HEK293 (cell line): ENCODE data around the gene ADAMTS10.

Experiments used
- ATF2 ChIP-seq: fragments of 450-650 bp; formaldehyde crosslinking; IDR thresholded peaks from 2 replicates; pipeline ENCODE4 v1.5.1; 2016; ENCODE audit warnings: missing biosample characterization, missing genetic modification characterization, low read depth
- CTCF ChIP-seq: fragments of 450-650 bp; formaldehyde crosslinking; IDR thresholded peaks from 2 replicates; pipeline ENCODE4 v1.5.1; 2016; ENCODE audit warnings: missing biosample characterization, missing genetic modification characterization
- FEZF1 ChIP-seq: fragments of 450-650 bp; formaldehyde crosslinking; IDR thresholded peaks from 2 replicates; pipeline ENCODE4 v1.5.1; 2016; ENCODE audit warnings: missing biosample characterization, missing genetic modification characterization
- GLI4 ChIP-seq: fragments of 450-650 bp; formaldehyde crosslinking; IDR thresholded peaks from 2 replicates; pipeline ENCODE4 v1.5.1; 2016; ENCODE audit warnings: missing biosample characterization, missing genetic modification characterization
- PATZ1 ChIP-seq: fragments of 450-650 bp; formaldehyde crosslinking; IDR thresholded peaks from 2 replicates; pipeline ENCODE4 v1.5.1; 2016; ENCODE audit warnings: missing biosample characterization, missing genetic modification characterization
- REST ChIP-seq: fragments of 450-650 bp; formaldehyde crosslinking; IDR thresholded peaks from 2 replicates; pipeline ENCODE4 v1.5.1; 2016; ENCODE audit warnings: missing biosample characterization, missing genetic modification characterization
- ZBTB1 ChIP-seq: fragments of 450-650 bp; formaldehyde crosslinking; IDR thresholded peaks from 2 replicates; pipeline ENCODE4 v1.5.1; 2016; ENCODE audit warnings: missing biosample characterization, missing genetic modification characterization
- ZNF132 ChIP-seq: fragments of 450-650 bp; formaldehyde crosslinking; IDR thresholded peaks from 2 replicates; pipeline ENCODE4 v1.5.1; 2017; ENCODE audit warnings: missing biosample characterization, missing genetic modification characterization, borderline replicate concordance
- ZNF23 ChIP-seq: fragments of 450-650 bp; formaldehyde crosslinking; IDR thresholded peaks from 2 replicates; pipeline ENCODE4 v1.5.1; 2016; ENCODE audit warnings: missing biosample characterization, missing genetic modification characterization, borderline replicate concordance
- ZNF561 ChIP-seq: fragments of 450-650 bp; IDR thresholded peaks from 2 replicates; pipeline ENCODE4 v1.5.1; 2018; ENCODE audit warnings: missing biosample characterization, missing genetic modification characterization, borderline replicate concordance
- ZNF707 ChIP-seq: fragments of 450-650 bp; formaldehyde crosslinking; IDR thresholded peaks from 2 replicates; pipeline ENCODE4 v1.5.1; 2016; ENCODE audit warnings: missing biosample characterization, missing genetic modification characterization
- ZNF747 ChIP-seq: fragments of 450-650 bp; formaldehyde crosslinking; IDR thresholded peaks from 2 replicates; pipeline ENCODE4 v1.5.1; 2016; ENCODE audit warnings: missing biosample characterization, missing genetic modification characterization
- ZNF791 ChIP-seq: fragments of 450-650 bp; formaldehyde crosslinking; IDR thresholded peaks from 2 replicates; pipeline ENCODE4 v1.5.1; 2016; ENCODE audit warnings: missing biosample characterization, missing genetic modification characterization

- TF ChIP-seq ZNF791 (no peak), CTCF (tag by site-specific recombination) (no peak), ZNF23 (no peak), ZNF747 (tag by site-specific recombination) (no peak), PATZ1 (tag by site-specific recombination) (peak; percentile 51; the same call in 1 of the 2 replicates), ZBTB1 (tag by site-specific recombination) (no peak), ATF2 (no peak), GLI4 (tag by site-specific recombination) (no peak), REST (tag by site-specific recombination) (no peak), ZNF132 (no peak), FEZF1 (no peak), ZNF707 (tag by site-specific recombination) (no peak), ZNF561 (tag by site-specific recombination) (no peak)
Observed at GRCh38 chr19:8608941-8609278, 1.6 kb downstream of the ADAMTS10 start.
